Dedifferentiated amniotic fluid mesenchymal stem cell (primary cell): ENCODE data around the gene HACE1.

Experiments used
- DNase-seq: peaks from one replicate; pipeline ENCODE4 v3.0.0-alpha.2; 2016; ENCODE audit errors: extremely low spot score

The HACE1 gene

GRCh38 chr6:104688283-104688969, 171.3 kb downstream of the HACE1 start:
- no peak for DNase-seq

GRCh38 chr6:104686550-104687175, 173.1 kb downstream of the HACE1 start:
- no peak for DNase-seq

GRCh38 chr6:104685871-104686549, 173.7 kb downstream of the HACE1 start:
- DNase-seq, result no peak

GRCh38 chr6:104684911-104685415, 174.8 kb downstream of the HACE1 start:
- DNase-seq, result no peak

GRCh38 chr6:104683809-104684208, 175.9 kb downstream of the HACE1 start:
- no peak for DNase-seq

GRCh38 chr6:104682722-104683643, 176.7 kb downstream of the HACE1 start:
- DNase-seq, result no peak

- no peak for DNase-seq
Measured at GRCh38 chr6:104680539-104680938, 179.2 kb downstream of the HACE1 start.

- no peak for DNase-seq
Measured at GRCh38 chr6:104679971-104680370, 179.7 kb downstream of the HACE1 start.
